ENCODE measurements around the gene NEDD4. TPM values are rescaled to one million over a fixed set of nuclear protein-coding genes. Genes with fewer than 3 reads are reported as not detected.

Gene NEDD4
- polyA plus RNA-seq = 1 to 10 TPM; 1.7 to 2.3 TPM

GRCh38 chr15:55993111-55993803 lies at the start of gene NEDD4:
TSS of gene NEDD4 (minus strand) at chr15:55993612. CDS start at chr15:55993555, 57 bp downstream.
- Histone ChIP-seq H3K4me1 (ENCODE audit: control insufficient read depth in 2 of 2, insufficient read depth in 2 of 2, low read length in 1 of 2) (peaks cover 0 to 2% of the 10 kb centered on the region in 2 donors), H3K27ac (ENCODE audit: low read depth in 2 of 2, low read length in 1 of 2) (peak within 1 kb of the TSS; percentile 73 to 92), H3K4me3 (ENCODE audit: low read depth in 1 of 2, low read length in 2 of 2) (peak within 1 kb of the TSS; percentile 78 to 93), H3K36me3 (ENCODE audit: control insufficient read depth in 2 of 2, insufficient read depth in 2 of 2, low read length in 1 of 2) (no peaks in the 10 kb centered on the region), H3K9me3 (ENCODE audit: control insufficient read depth in 2 of 2, insufficient read depth in 1 of 2, low read depth in 1 of 2, low read length in 1 of 2) (no peaks in the 10 kb centered on the region), H3K27me3 (ENCODE audit: control insufficient read depth in 1 of 2, insufficient read depth in 2 of 2, low read length in 2 of 2) (no peaks in the 10 kb centered on the region)
- WGBS, 2 donors = 0% methylated on average over 54 to 83 of the region's 83 CpGs

GRCh38 chr15:56042498-56042897 lies 49.1 kb upstream of the NEDD4 start:
- Histone ChIP-seq H3K36me3 (ENCODE audit: control insufficient read depth in 2 of 2, insufficient read depth in 2 of 2, low read length in 1 of 2) (no peaks in the 10 kb centered on the region), H3K4me1 (ENCODE audit: control insufficient read depth in 2 of 2, insufficient read depth in 2 of 2, low read length in 1 of 2) (no peaks in the 10 kb centered on the region), H3K9me3 (ENCODE audit: control insufficient read depth in 2 of 2, insufficient read depth in 1 of 2, low read depth in 1 of 2, low read length in 1 of 2) (no peaks in the 10 kb centered on the region), H3K27me3 (ENCODE audit: control insufficient read depth in 1 of 2, insufficient read depth in 2 of 2, low read length in 2 of 2) (no peaks in the 10 kb centered on the region), H3K4me3 (ENCODE audit: low read depth in 1 of 2, low read length in 2 of 2) (no peak overlapping the region), H3K27ac (ENCODE audit: low read depth in 2 of 2, low read length in 1 of 2) (no peak overlapping the region)
- 65 to 68% methylated on average over 4 of the region's 4 CpGs for WGBS, 2 donors

DNA sequence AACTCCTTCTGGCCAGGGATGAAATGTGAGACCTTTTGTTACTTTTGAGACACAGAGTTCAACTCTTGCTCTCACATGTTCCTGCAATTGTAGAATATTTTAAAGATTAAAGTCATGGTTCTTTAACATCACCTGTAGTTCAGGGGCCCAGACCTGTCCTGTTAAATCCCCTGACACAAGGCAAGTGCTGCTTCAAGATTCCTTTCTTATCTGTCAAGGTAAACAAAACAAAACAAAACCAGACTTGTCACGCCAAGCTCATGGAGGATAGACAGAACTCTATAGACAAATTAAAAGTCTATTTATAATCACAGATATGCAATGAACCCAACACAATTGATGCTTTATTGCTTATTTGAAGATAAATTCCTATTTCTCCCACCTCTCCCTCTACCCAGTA lies 48.6 kb upstream of the NEDD4 start:
- Histone ChIP-seq H3K27me3 (ENCODE audit: control insufficient read depth in 1 of 2, insufficient read depth in 2 of 2, low read length in 2 of 2) (no peaks in the 10 kb centered on the region), H3K27ac (ENCODE audit: low read depth in 2 of 2, low read length in 1 of 2) (no peak overlapping the region), H3K9me3 (ENCODE audit: control insufficient read depth in 2 of 2, insufficient read depth in 1 of 2, low read depth in 1 of 2, low read length in 1 of 2) (no peaks in the 10 kb centered on the region), H3K4me3 (ENCODE audit: low read depth in 1 of 2, low read length in 2 of 2) (no peak overlapping the region), H3K36me3 (ENCODE audit: control insufficient read depth in 2 of 2, insufficient read depth in 2 of 2, low read length in 1 of 2) (no peaks in the 10 kb centered on the region), H3K4me1 (ENCODE audit: control insufficient read depth in 2 of 2, insufficient read depth in 2 of 2, low read length in 1 of 2) (no peaks in the 10 kb centered on the region)
- whole genome bisulfite sequencing, 2 donors = 46 to 51% methylated on average over 1 of the region's 1 CpG

- Histone ChIP-seq H3K4me1 (ENCODE audit: control insufficient read depth in 2 of 2, insufficient read depth in 2 of 2, low read length in 1 of 2) (no peaks in the 10 kb centered on the region), H3K27ac (ENCODE audit: low read depth in 2 of 2, low read length in 1 of 2) (peak overlapping the region in 1 of 2 donors; percentile 57), H3K9me3 (ENCODE audit: control insufficient read depth in 2 of 2, insufficient read depth in 1 of 2, low read depth in 1 of 2, low read length in 1 of 2) (no peaks in the 10 kb centered on the region), H3K4me3 (ENCODE audit: low read depth in 1 of 2, low read length in 2 of 2) (no peak overlapping the region), H3K27me3 (ENCODE audit: control insufficient read depth in 1 of 2, insufficient read depth in 2 of 2, low read length in 2 of 2) (no peaks in the 10 kb centered on the region), H3K36me3 (ENCODE audit: control insufficient read depth in 2 of 2, insufficient read depth in 2 of 2, low read length in 1 of 2) (no peaks in the 10 kb centered on the region)
- WGBS, 2 donors = 31 to 41% methylated on average over 8 of the region's 8 CpGs
Observed at GRCh38 chr15:56040081-56041035, 46.9 kb upstream of the NEDD4 start.

DNA sequence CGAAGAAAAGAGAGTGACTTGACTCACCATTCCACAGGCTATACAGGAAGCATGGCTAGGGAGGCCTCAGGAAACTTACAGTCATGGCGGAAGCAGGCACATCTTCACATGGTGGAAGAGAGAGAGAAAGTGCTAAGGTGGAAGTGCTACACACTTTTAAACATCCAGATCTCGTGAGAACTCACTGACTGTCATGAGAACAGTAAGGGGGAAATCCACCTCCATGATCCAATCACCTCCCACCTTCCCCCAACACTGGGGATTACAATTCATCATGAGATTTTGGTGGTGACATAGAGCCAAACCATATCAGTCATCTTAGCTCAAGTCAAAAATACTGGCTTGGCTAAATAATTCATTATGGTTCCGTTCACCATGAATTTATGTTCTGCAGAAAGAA lies 45.3 kb upstream of the NEDD4 start:
- H3K4me3 ChIP-seq (ENCODE audit: low read depth in 1 of 2, low read length in 2 of 2) = no peak overlapping the region
- no peaks in the 10 kb centered on the region for H3K27me3 ChIP-seq (ENCODE audit: control insufficient read depth in 1 of 2, insufficient read depth in 2 of 2, low read length in 2 of 2)
- WGBS, 2 donors = 89 to 95% methylated on average over 4 of the region's 4 CpGs
- no peaks in the 10 kb centered on the region for H3K4me1 ChIP-seq (ENCODE audit: control insufficient read depth in 2 of 2, insufficient read depth in 2 of 2, low read length in 1 of 2)
- no peaks in the 10 kb centered on the region for H3K9me3 ChIP-seq (ENCODE audit: control insufficient read depth in 2 of 2, insufficient read depth in 1 of 2, low read depth in 1 of 2, low read length in 1 of 2)
- H3K36me3 ChIP-seq (ENCODE audit: control insufficient read depth in 2 of 2, insufficient read depth in 2 of 2, low read length in 1 of 2) = no peaks in the 10 kb centered on the region
- H3K27ac ChIP-seq (ENCODE audit: low read depth in 2 of 2, low read length in 1 of 2) = no peak overlapping the region

- Histone ChIP-seq H3K4me3 (ENCODE audit: low read depth in 1 of 2, low read length in 2 of 2) (no peak overlapping the region), H3K27me3 (ENCODE audit: control insufficient read depth in 1 of 2, insufficient read depth in 2 of 2, low read length in 2 of 2) (no peaks in the 10 kb centered on the region), H3K27ac (ENCODE audit: low read depth in 2 of 2, low read length in 1 of 2) (no peak overlapping the region), H3K36me3 (ENCODE audit: control insufficient read depth in 2 of 2, insufficient read depth in 2 of 2, low read length in 1 of 2) (no peaks in the 10 kb centered on the region), H3K9me3 (ENCODE audit: control insufficient read depth in 2 of 2, insufficient read depth in 1 of 2, low read depth in 1 of 2, low read length in 1 of 2) (no peaks in the 10 kb centered on the region), H3K4me1 (ENCODE audit: control insufficient read depth in 2 of 2, insufficient read depth in 2 of 2, low read length in 1 of 2) (no peaks in the 10 kb centered on the region)
- WGBS, 2 donors = 57 to 61% methylated on average over 3 of the region's 3 CpGs
Observed at GRCh38 chr15:56038015-56038414, 44.6 kb upstream of the NEDD4 start.

DNA sequence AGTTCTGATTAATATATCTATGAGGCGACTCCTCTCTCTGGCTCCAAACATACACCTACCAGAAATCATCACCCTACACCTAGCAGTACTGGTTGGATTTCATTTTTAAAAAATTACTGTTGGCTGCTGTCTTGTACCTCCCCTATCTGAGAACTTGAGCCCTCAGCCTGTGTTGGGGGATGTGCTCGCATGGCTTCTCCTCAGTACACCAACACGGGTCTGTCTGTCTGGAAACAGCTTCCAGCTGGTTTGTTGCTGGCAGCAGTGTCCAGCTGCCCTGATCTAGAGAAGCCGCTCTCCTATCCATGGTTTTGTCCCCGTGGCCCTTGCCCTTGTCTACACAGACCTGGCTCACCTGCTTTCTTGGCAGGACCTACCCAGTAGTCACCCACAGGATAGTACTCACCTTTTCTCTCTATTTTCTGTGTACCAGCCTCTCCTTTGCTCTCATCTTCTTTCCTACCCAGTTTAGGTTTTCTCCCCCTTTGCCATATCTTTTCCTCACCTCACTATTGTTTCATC lies 43.2 kb upstream of the NEDD4 start:
- WGBS, 2 donors = 82 to 89% methylated on average over 5 of the region's 5 CpGs
- no peak overlapping the region for H3K4me3 ChIP-seq (ENCODE audit: low read depth in 1 of 2, low read length in 2 of 2)
- H3K27me3 ChIP-seq (ENCODE audit: control insufficient read depth in 1 of 2, insufficient read depth in 2 of 2, low read length in 2 of 2) = no peaks in the 10 kb centered on the region
- H3K36me3 ChIP-seq (ENCODE audit: control insufficient read depth in 2 of 2, insufficient read depth in 2 of 2, low read length in 1 of 2) = no peaks in the 10 kb centered on the region
- no peaks in the 10 kb centered on the region for H3K9me3 ChIP-seq (ENCODE audit: control insufficient read depth in 2 of 2, insufficient read depth in 1 of 2, low read depth in 1 of 2, low read length in 1 of 2)
- H3K27ac ChIP-seq (ENCODE audit: low read depth in 2 of 2, low read length in 1 of 2) = no peak overlapping the region
- no peaks in the 10 kb centered on the region for H3K4me1 ChIP-seq (ENCODE audit: control insufficient read depth in 2 of 2, insufficient read depth in 2 of 2, low read length in 1 of 2)

DNA sequence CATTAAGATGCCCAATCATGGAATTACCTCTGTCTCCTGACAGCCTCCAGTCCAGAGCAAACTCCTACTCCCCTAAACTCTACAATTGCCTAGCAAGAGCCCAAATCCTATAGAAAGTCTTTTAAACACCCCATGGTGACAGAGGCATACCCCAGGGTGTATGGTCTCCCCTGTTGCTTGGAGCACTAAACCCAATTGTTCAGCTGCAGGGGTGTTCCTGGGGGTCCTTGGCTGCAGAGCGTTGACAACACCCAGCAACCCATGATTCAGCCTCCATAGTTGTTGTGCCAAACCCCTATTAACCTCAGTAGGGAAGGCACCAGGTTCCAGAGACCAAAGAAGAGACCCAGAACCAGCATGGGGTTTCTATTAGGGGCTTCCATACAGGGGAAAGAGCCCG lies 41.8 kb upstream of the NEDD4 start:
- Histone ChIP-seq H3K9me3 (ENCODE audit: control insufficient read depth in 2 of 2, insufficient read depth in 1 of 2, low read depth in 1 of 2, low read length in 1 of 2) (no peaks in the 10 kb centered on the region), H3K4me1 (ENCODE audit: control insufficient read depth in 2 of 2, insufficient read depth in 2 of 2, low read length in 1 of 2) (no peaks in the 10 kb centered on the region), H3K4me3 (ENCODE audit: low read depth in 1 of 2, low read length in 2 of 2) (no peak overlapping the region), H3K36me3 (ENCODE audit: control insufficient read depth in 2 of 2, insufficient read depth in 2 of 2, low read length in 1 of 2) (no peaks in the 10 kb centered on the region), H3K27me3 (ENCODE audit: control insufficient read depth in 1 of 2, insufficient read depth in 2 of 2, low read length in 2 of 2) (no peaks in the 10 kb centered on the region), H3K27ac (ENCODE audit: low read depth in 2 of 2, low read length in 1 of 2) (no peak overlapping the region)
- WGBS, 2 donors = 86 to 95% methylated on average over 2 of the region's 2 CpGs

GRCh38 chr15:56034514-56034913 lies 41.1 kb upstream of the NEDD4 start:
- Histone ChIP-seq H3K27ac (ENCODE audit: low read depth in 2 of 2, low read length in 1 of 2) (no peak overlapping the region), H3K36me3 (ENCODE audit: control insufficient read depth in 2 of 2, insufficient read depth in 2 of 2, low read length in 1 of 2) (no peaks in the 10 kb centered on the region), H3K4me1 (ENCODE audit: control insufficient read depth in 2 of 2, insufficient read depth in 2 of 2, low read length in 1 of 2) (no peaks in the 10 kb centered on the region), H3K9me3 (ENCODE audit: control insufficient read depth in 2 of 2, insufficient read depth in 1 of 2, low read depth in 1 of 2, low read length in 1 of 2) (no peaks in the 10 kb centered on the region), H3K4me3 (ENCODE audit: low read depth in 1 of 2, low read length in 2 of 2) (no peak overlapping the region), H3K27me3 (ENCODE audit: control insufficient read depth in 1 of 2, insufficient read depth in 2 of 2, low read length in 2 of 2) (no peaks in the 10 kb centered on the region)
- 74 to 75% methylated on average over 2 of the region's 2 CpGs for WGBS, 2 donors

All from esophagus (tissue), 2 donors.